ENCODE data around the gene CYP4Z1. TPM values are rescaled to one million over a fixed set of nuclear protein-coding genes. Genes with fewer than 3 reads are reported as not detected.

CYP4Z1 gene
- total RNA-seq, 1 experiment from 2014 or later: not detected

DNA sequence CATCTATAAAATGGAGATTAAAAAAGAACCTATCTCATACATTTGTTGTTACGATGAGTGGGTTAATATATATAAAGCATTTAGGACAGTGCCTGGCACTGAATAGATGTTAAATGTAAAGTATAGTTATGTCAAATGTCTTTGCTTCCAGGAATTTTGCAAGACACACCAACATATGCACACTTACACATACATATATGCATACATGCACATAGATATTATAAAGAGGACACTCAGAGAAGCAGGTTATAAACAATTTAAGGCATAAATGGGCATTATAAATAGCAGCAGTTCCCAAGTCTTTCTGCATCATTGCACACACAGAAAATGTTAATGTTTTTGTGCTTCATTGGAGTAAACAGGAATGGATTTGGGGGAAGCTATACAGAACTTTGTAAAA is 30.3 kb upstream of the CYP4Z1 start:
- Histone ChIP-seq H3K4me1 (ENCODE audit: control insufficient read depth in 1 of 2, insufficient read depth in 2 of 2, low read length in 2 of 2) (no peaks in the 10 kb centered on the region; a peak in 1 of 4 replicates), H3K79me2 (ENCODE audit: insufficient read depth, low read length) (no peaks in the 10 kb centered on the region), H3K9me3 (ENCODE audit: control insufficient read depth in 1 of 2, insufficient read depth in 1 of 2, low read depth in 1 of 2, low read length in 2 of 2) (no peaks in the 10 kb centered on the region), H3K4me2 (ENCODE audit: low read length) (no peak overlapping the region), H3K36me3 (ENCODE audit: control insufficient read depth in 1 of 2, insufficient read depth in 2 of 2, low read length in 2 of 2) (no peaks in the 10 kb centered on the region), H4K20me1 (ENCODE audit: insufficient read depth) (no peaks in the 10 kb centered on the region), H3K27me3 (ENCODE audit: insufficient read depth, low read length) (peaks cover 35% of the 10 kb centered on the region), H3K4me3 (replicated peaks in 1 of 2; ENCODE audit: low read depth in 1 of 2, low read length in 2 of 2) (no peak overlapping the region), H3K9ac (ENCODE audit: low read length) (no peak overlapping the region), H3K27ac (ENCODE audit: low read depth, low read length) (no peak overlapping the region), H2AFZ (ENCODE audit: low read depth, low read length, poor library complexity, severe bottlenecking) (no peak overlapping the region), H3K9me2 (ENCODE audit: insufficient read depth) (no peaks in the 10 kb centered on the region)
- ChIA-PET POLR2A (interaction anchor here (0.7 kb wide), 1 partner anchor 34 kb away, joined by 3 read pairs; no protein-coding TSS in a partner anchor), RAD21 (ENCODE audit: low non-redundant PET in 1 of 2, low total read pairs in 2 of 2, uncharacterized antibody in 2 of 2, unreplicated experiment in 2 of 2) (no interaction called here), CTCF (no interaction called here)
- intact Hi-C loops (cut with micrococcal nuclease): no loop called here
- ATAC-seq: no peak
- no peak for DNase-seq (ENCODE audit: low read depth, low spot score)
- TF ChIP-seq, protein P1, sequence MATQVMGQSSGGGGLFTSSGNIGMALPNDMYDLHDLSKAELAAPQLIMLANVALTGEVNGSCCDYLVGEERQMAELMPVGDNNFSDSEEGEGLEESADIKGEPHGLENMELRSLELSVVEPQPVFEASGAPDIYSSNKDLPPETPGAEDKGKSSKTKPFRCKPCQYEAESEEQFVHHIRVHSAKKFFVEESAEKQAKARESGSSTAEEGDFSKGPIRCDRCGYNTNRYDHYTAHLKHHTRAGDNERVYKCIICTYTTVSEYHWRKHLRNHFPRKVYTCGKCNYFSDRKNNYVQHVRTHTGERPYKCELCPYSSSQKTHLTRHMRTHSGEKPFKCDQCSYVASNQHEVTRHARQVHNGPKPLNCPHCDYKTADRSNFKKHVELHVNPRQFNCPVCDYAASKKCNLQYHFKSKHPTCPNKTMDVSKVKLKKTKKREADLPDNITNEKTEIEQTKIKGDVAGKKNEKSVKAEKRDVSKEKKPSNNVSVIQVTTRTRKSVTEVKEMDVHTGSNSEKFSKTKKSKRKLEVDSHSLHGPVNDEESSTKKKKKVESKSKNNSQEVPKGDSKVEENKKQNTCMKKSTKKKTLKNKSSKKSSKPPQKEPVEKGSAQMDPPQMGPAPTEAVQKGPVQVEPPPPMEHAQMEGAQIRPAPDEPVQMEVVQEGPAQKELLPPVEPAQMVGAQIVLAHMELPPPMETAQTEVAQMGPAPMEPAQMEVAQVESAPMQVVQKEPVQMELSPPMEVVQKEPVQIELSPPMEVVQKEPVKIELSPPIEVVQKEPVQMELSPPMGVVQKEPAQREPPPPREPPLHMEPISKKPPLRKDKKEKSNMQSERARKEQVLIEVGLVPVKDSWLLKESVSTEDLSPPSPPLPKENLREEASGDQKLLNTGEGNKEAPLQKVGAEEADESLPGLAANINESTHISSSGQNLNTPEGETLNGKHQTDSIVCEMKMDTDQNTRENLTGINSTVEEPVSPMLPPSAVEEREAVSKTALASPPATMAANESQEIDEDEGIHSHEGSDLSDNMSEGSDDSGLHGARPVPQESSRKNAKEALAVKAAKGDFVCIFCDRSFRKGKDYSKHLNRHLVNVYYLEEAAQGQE (IDR thresholded peaks at IDR 0.05; ENCODE audit: low read depth): no peak
- TF ChIP-seq ZNF274 (IDR thresholded peaks at IDR 0.05; ENCODE audit: low read depth, low read length): no peak
- no peak for TF ChIP-seq SP1 (IDR thresholded peaks at IDR 0.05; ENCODE audit: low read depth)
- no peak for TF ChIP-seq JUND (IDR thresholded peaks at IDR 0.05)
- no peak for TF ChIP-seq CEBPB (IDR thresholded peaks at IDR 0.05; ENCODE audit: low read depth)
- TF ChIP-seq, protein P2, sequence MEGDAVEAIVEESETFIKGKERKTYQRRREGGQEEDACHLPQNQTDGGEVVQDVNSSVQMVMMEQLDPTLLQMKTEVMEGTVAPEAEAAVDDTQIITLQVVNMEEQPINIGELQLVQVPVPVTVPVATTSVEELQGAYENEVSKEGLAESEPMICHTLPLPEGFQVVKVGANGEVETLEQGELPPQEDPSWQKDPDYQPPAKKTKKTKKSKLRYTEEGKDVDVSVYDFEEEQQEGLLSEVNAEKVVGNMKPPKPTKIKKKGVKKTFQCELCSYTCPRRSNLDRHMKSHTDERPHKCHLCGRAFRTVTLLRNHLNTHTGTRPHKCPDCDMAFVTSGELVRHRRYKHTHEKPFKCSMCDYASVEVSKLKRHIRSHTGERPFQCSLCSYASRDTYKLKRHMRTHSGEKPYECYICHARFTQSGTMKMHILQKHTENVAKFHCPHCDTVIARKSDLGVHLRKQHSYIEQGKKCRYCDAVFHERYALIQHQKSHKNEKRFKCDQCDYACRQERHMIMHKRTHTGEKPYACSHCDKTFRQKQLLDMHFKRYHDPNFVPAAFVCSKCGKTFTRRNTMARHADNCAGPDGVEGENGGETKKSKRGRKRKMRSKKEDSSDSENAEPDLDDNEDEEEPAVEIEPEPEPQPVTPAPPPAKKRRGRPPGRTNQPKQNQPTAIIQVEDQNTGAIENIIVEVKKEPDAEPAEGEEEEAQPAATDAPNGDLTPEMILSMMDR (IDR thresholded peaks at IDR 0.05 in 2 of 3, conservative IDR thresholded peaks at IDR 0.05 in 1 of 3; ENCODE audit: borderline replicate concordance in 1 of 3, insufficient read depth in 1 of 3, low read depth in 2 of 3, low read length in 2 of 3): no peak
- TF ChIP-seq TCF7L2 (IDR thresholded peaks at IDR 0.05; ENCODE audit: borderline replicate concordance, extremely low read depth, insufficient read depth, insufficient read length): no peak
- TF ChIP-seq POLR2A (IDR thresholded peaks at IDR 0.05; ENCODE audit: borderline replicate concordance, extremely low read depth, insufficient read depth, insufficient read length): no peak
- no peak for TF ChIP-seq SRF (IDR thresholded peaks at IDR 0.05; ENCODE audit: low read depth)
- TF ChIP-seq MAX (IDR thresholded peaks at IDR 0.05): no peak
- TF ChIP-seq ELF1 (IDR thresholded peaks at IDR 0.05; ENCODE audit: borderline replicate concordance, low read depth): no peak
- BruUV-seq (replicated peaks): no TSS peak
